NCI-H1092 (cell line): ENCODE data around the gene ASB18.

ENCODE experiments used
- DNase-seq: peaks from one replicate; lab custom pipeline; 2025; lab: John Stamatoyannopoulos, UW

The ASB18 gene

GRCh38 chr2:236241181-236242056 lies 22.8 kb downstream of the ASB18 start:
- no peak for DNase-seq

- DNase-seq: no peak
These were observed 23.8 kb downstream of the ASB18 start for GRCh38 chr2:236240228-236240990.

GRCh38 chr2:236239276-236240065 lies 24.7 kb downstream of the ASB18 start:
- DNase-seq: no peak

GRCh38 chr2:236238751-236239150 lies 25.5 kb downstream of the ASB18 start:
- no peak for DNase-seq

GRCh38 chr2:236237468-236238190 lies 26.6 kb downstream of the ASB18 start:
- no peak for DNase-seq

GRCh38 chr2:236236559-236237452 lies 27.4 kb downstream of the ASB18 start:
- DNase-seq: no peak

GRCh38 chr2:236229186-236229585 lies 35.0 kb downstream of the ASB18 start:
- DNase-seq: no peak

- DNase-seq: no peak
These were observed 40.5 kb downstream of the ASB18 start for GRCh38 chr2:236223675-236224074.

- no peak for DNase-seq
These were observed 42.4 kb downstream of the ASB18 start for GRCh38 chr2:236221798-236222197.

GRCh38 chr2:236219411-236219810 lies 44.8 kb downstream of the ASB18 start:
- DNase-seq: no peak

- no peak for DNase-seq
These were observed 46.3 kb downstream of the ASB18 start for GRCh38 chr2:236217926-236218325.

GRCh38 chr2:236216711-236217110 lies 47.5 kb downstream of the ASB18 start:
- DNase-seq: no peak

- DNase-seq: no peak
These were observed 48.4 kb downstream of the ASB18 start for GRCh38 chr2:236215761-236216333.

- DNase-seq: no peak
These were observed 49.0 kb downstream of the ASB18 start for GRCh38 chr2:236215196-236215595.

GRCh38 chr2:236214376-236214995 lies 49.7 kb downstream of the ASB18 start:
- no peak for DNase-seq

- no peak for DNase-seq
These were observed 52.9 kb downstream of the ASB18 start for GRCh38 chr2:236211296-236211695.

- no peak for DNase-seq
These were observed 53.7 kb downstream of the ASB18 start for GRCh38 chr2:236210536-236210935.

- no peak for DNase-seq
These were observed 54.2 kb downstream of the ASB18 start for GRCh38 chr2:236209996-236210395.

- no peak for DNase-seq
These were observed 54.7 kb downstream of the ASB18 start for GRCh38 chr2:236209535-236209934.
